ENCODE results near the gene TATDN2.

DNA sequence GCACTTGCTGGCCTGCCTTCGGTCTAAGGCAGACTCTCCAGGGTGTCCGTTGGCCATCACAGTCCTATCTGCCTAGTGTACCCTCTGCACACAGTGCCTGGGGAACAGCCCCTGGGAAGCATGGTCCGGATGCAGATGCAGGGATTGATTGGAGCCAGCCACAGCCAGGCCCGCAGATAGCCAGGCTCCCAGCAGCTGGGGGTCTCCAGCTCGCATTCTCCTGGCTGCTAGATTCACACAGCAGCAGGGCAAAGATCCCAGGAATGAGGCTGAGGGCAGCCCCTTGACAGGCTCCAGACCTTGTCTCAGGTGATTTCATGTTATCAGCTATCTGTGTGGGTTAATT lies 42.1 kb upstream of the TATDN2 start:
- TF ChIP-seq EP300 (IDR thresholded peaks at IDR 0.05) (no peak), POLR2A (IDR thresholded peaks at IDR 0.05) (no peak), POLR2AphosphoS5 (IDR thresholded peaks at IDR 0.05) (no peak)
- TF ChIP-seq, protein P1, sequence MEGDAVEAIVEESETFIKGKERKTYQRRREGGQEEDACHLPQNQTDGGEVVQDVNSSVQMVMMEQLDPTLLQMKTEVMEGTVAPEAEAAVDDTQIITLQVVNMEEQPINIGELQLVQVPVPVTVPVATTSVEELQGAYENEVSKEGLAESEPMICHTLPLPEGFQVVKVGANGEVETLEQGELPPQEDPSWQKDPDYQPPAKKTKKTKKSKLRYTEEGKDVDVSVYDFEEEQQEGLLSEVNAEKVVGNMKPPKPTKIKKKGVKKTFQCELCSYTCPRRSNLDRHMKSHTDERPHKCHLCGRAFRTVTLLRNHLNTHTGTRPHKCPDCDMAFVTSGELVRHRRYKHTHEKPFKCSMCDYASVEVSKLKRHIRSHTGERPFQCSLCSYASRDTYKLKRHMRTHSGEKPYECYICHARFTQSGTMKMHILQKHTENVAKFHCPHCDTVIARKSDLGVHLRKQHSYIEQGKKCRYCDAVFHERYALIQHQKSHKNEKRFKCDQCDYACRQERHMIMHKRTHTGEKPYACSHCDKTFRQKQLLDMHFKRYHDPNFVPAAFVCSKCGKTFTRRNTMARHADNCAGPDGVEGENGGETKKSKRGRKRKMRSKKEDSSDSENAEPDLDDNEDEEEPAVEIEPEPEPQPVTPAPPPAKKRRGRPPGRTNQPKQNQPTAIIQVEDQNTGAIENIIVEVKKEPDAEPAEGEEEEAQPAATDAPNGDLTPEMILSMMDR (IDR thresholded peaks at IDR 0.05), result no peak
